Smooth muscle cell (in vitro differentiated cells): ENCODE results near the gene ANOS1. TPM values are rescaled to one million over a fixed set of nuclear protein-coding genes. Genes with fewer than 3 reads are reported as not detected.

Source experiments
- DNase-seq: peaks from one replicate; lab custom pipeline; 2025; ENCODE audit not compliant: unreplicated experiment; lab: John Stamatoyannopoulos, UW
- H2AFZ ChIP-seq: fragments of 200-600 bp; sonication (generic); 2 replicates; pipeline ENCODE4 v1.6.0; 2016; ENCODE audit warnings: antibody characterized with exemption, low read depth, mild to moderate bottlenecking
- H3F3A ChIP-seq: fragments of 200-600 bp; sonication (generic); 2 replicates; pipeline ENCODE4 v1.6.0; 2017; ENCODE audit warnings: antibody characterized with exemption, low read depth
- H3K27ac ChIP-seq: fragments of 200-600 bp; sonication (generic); 2 replicates; pipeline ENCODE4 v1.5.1; 2016; ENCODE audit warnings: low read depth, mild to moderate bottlenecking
- H3K27me3 ChIP-seq: fragments of 200-600 bp; sonication (generic); 2 replicates; pipeline ENCODE4 v1.6.1; 2016; ENCODE audit warnings: low read depth, mild to moderate bottlenecking
- H3K36me3 ChIP-seq: fragments of 200-600 bp; sonication (generic); 2 replicates; pipeline ENCODE4 v1.5.1; 2016; ENCODE audit warnings: low read depth
- H3K4me1 ChIP-seq: fragments of 200-600 bp; sonication (generic); 2 replicates; pipeline ENCODE4 v1.5.1; 2016; ENCODE audit warnings: low read depth
- H3K4me2 ChIP-seq: fragments of 200-600 bp; sonication (generic); 2 replicates; pipeline ENCODE4 v1.6.0; 2016; ENCODE audit warnings: mild to moderate bottlenecking
- H3K4me3 ChIP-seq: fragments of 200-600 bp; sonication (generic); 2 replicates; pipeline ENCODE4 v1.5.1; 2016; ENCODE audit warnings: mild to moderate bottlenecking
- H3K79me2 ChIP-seq: fragments of 200-600 bp; sonication (generic); 2 replicates; pipeline ENCODE4 v1.6.0; 2016; ENCODE audit warnings: low read depth, mild to moderate bottlenecking
- H3K9ac ChIP-seq: fragments of 200-600 bp; sonication (generic); 2 replicates; pipeline ENCODE4 v1.6.0; 2016; ENCODE audit warnings: low read depth
- H3K9me3 ChIP-seq: fragments of 200-600 bp; sonication (generic); replicated peaks from 2 replicates; pipeline ENCODE4 v1.5.1; 2016; ENCODE audit warnings: low read depth
- H4K20me1 ChIP-seq: fragments of 200-600 bp; sonication (generic); 2 replicates; pipeline ENCODE4 v1.6.0; 2016; ENCODE audit warnings: low read depth
- CTCF ChIP-seq: fragments of 200-600 bp; sonication (generic); IDR thresholded peaks from 2 replicates; pipeline ENCODE4 v1.5.1; 2017; ENCODE audit warnings: borderline replicate concordance, mild to moderate bottlenecking, antibody characterized with exemption; ENCODE audit not compliant: insufficient read depth, poor library complexity, severe bottlenecking
- WGBS: methylation state at CpG from one replicate; pipeline ENCODE4 v1.1.7; 2016; ENCODE audit warnings: low lambda C conversion rate; 5-methylcytosine and 5-hydroxymethylcytosine counted together
- polyA plus RNA-seq: library from polyadenylated mRNA; unstranded; fragments of >200 nt; fragmentation: Nextera tagmentation; extraction: Ambion mirVana; gene quantifications from 2 replicates; pipeline ENCODE4 v1.2.1, GENCODE V29; 2016
- total RNA-seq: library from RNA; depleted of rRNA; stranded (reverse); fragments of >200 nt; gene quantifications from 2 replicates; pipeline ENCODE4 v1.2.3, GENCODE V29; 2014

Gene ANOS1
- total and polyA plus RNA-seq, 2 experiments from 2014 or later: 29.9 to 73.9 TPM

GRCh38 chrX:8720136-8720535, 11.8 kb downstream of the ANOS1 start:
- no peak for DNase-seq
- Histone ChIP-seq H2AFZ (no peak overlapping the region), H3K9ac (no peak overlapping the region), H3K4me2 (no peak overlapping the region), H3K27me3 (no peaks in the 10 kb centered on the region), H3K4me1 (no peaks in the 10 kb centered on the region), H3K36me3 (no peaks in the 10 kb centered on the region), H4K20me1 (peaks cover 20% of the 10 kb centered on the region), H3K4me3 (no peak overlapping the region), H3K79me2 (no peaks in the 10 kb centered on the region), H3F3A (no peaks in the 10 kb centered on the region), H3K9me3 (no peaks in the 10 kb centered on the region), H3K27ac (no peak overlapping the region)
- no peak for TF ChIP-seq CTCF
- WGBS: 87% methylated on average over 6 of the region's 6 CpGs

GRCh38 chrX:8717354-8717753, 14.6 kb downstream of the ANOS1 start:
- H3K36me3 ChIP-seq: no peaks in the 10 kb centered on the region
- H3K9me3 ChIP-seq: no peaks in the 10 kb centered on the region
- H3K27me3 ChIP-seq: no peaks in the 10 kb centered on the region
- H3K4me3 ChIP-seq: no peak overlapping the region
- H3K27ac ChIP-seq: no peak overlapping the region
- H3K4me2 ChIP-seq: no peak overlapping the region
- no peaks in the 10 kb centered on the region for H3K79me2 ChIP-seq
- H3K4me1 ChIP-seq: no peaks in the 10 kb centered on the region
- DNase-seq: no peak
- H2AFZ ChIP-seq: no peak overlapping the region
- WGBS: 87% methylated on average over 2 of the region's 2 CpGs
- peaks cover 20% of the 10 kb centered on the region for H4K20me1 ChIP-seq
- H3K9ac ChIP-seq: no peak overlapping the region
- no peaks in the 10 kb centered on the region for H3F3A ChIP-seq
- TF ChIP-seq CTCF: no peak

- Histone ChIP-seq H3K4me3 (no peak overlapping the region), H2AFZ (no peak overlapping the region), H3K27ac (no peak overlapping the region), H3F3A (no peaks in the 10 kb centered on the region), H3K9me3 (peaks cover 3% of the 10 kb centered on the region), H3K27me3 (no peaks in the 10 kb centered on the region), H3K4me1 (no peaks in the 10 kb centered on the region), H3K4me2 (no peak overlapping the region), H3K36me3 (no peaks in the 10 kb centered on the region), H3K9ac (no peak overlapping the region), H4K20me1 (peaks cover 9% of the 10 kb centered on the region), H3K79me2 (no peaks in the 10 kb centered on the region)
- 79% methylated on average over 3 of the region's 3 CpGs for WGBS
- DNase-seq: no peak
- TF ChIP-seq CTCF: no peak
These were observed 17.8 kb downstream of the ANOS1 start for GRCh38 chrX:8714164-8714563.

- Histone ChIP-seq H4K20me1 (peaks cover 9% of the 10 kb centered on the region), H3K4me3 (no peak overlapping the region), H3K79me2 (no peaks in the 10 kb centered on the region), H3K36me3 (no peaks in the 10 kb centered on the region), H3K27me3 (no peaks in the 10 kb centered on the region), H3K9ac (no peak overlapping the region), H3K27ac (no peak overlapping the region), H3F3A (no peaks in the 10 kb centered on the region), H3K4me2 (no peak overlapping the region), H3K9me3 (peaks cover 3% of the 10 kb centered on the region), H3K4me1 (no peaks in the 10 kb centered on the region), H2AFZ (no peak overlapping the region)
- TF ChIP-seq CTCF: no peak
- 74% methylated on average over 2 of the region's 2 CpGs for WGBS
- DNase-seq: no peak
These were observed 20.5 kb downstream of the ANOS1 start for GRCh38 chrX:8711401-8711800.
